CD14-positive monocyte (primary cell): ENCODE results near the gene PHKA1. TPM values are rescaled to one million over a fixed set of nuclear protein-coding genes. Genes with fewer than 3 reads are reported as not detected.

Source experiments
- DNase-seq, 3 donors: peaks; one replicate each; pipeline ENCODE4 v3.0.0-alpha.2; 2011 to 2022
- H2AFZ ChIP-seq: 2 replicates; pipeline ENCODE4 v1.6.0; 2012; ENCODE audit warnings: mild to moderate bottlenecking, low read depth, low read length, inconsistent platforms; ENCODE audit not compliant: insufficient read depth, poor library complexity, severe bottlenecking
- H3K27ac ChIP-seq, 2 donors: 1 replicate in 1 of 2; 2 replicates in 1 of 2; pipeline ENCODE4 v1.5.1; 2012 to 2013; ENCODE audit warnings: low read length in 2 of 2, control low read depth in 1 of 2, inconsistent platforms in 1 of 2, low read depth in 1 of 2, mild to moderate bottlenecking in 1 of 2
- H3K27me3 ChIP-seq, 2 donors: one replicate each; pipeline versions ENCODE4 v1.6.0 to v1.6.1; 2011 to 2013; ENCODE audit warnings: low read length in 2 of 2; ENCODE audit not compliant: control insufficient read depth in 2 of 2, insufficient read depth in 2 of 2
- H3K36me3 ChIP-seq, 2 donors: replicated peaks in 1 of 2; 1 replicate in 1 of 2; 2 replicates in 1 of 2; pipeline versions ENCODE4 v1.5.1 to v1.6.1; 2012 to 2013; ENCODE audit warnings: low read length in 2 of 2, control low read depth in 1 of 2, inconsistent platforms in 1 of 2, mild to moderate bottlenecking in 1 of 2; ENCODE audit not compliant: insufficient read depth in 2 of 2, control insufficient read depth in 1 of 2
- H3K4me1 ChIP-seq, 2 donors: 1 replicate in 1 of 2; 2 replicates in 1 of 2; pipeline versions ENCODE4 v1.5.1 to v1.6.1; 2012 to 2013; ENCODE audit warnings: low read length in 2 of 2, control low read depth in 1 of 2, inconsistent platforms in 1 of 2, mild to moderate bottlenecking in 1 of 2, moderate library complexity in 1 of 2; ENCODE audit not compliant: insufficient read depth in 2 of 2, control insufficient read depth in 1 of 2
- H3K4me2 ChIP-seq: replicated peaks from 2 replicates; pipeline ENCODE3; 2012; ENCODE audit warnings: low read length, moderate library complexity, mild to moderate bottlenecking; ENCODE audit not compliant: poor library complexity, severe bottlenecking; ENCODE audit errors: extremely low read depth
- H3K4me3 ChIP-seq, 3 experiments: fragments of 200-600 bp in 1 of 3; sonication (generic) in 1 of 3; replicated peaks in 1 of 3; 1 replicate in 2 of 3; 2 replicates in 1 of 3; pipeline ENCODE4 v1.5.1; 2011 to 2013; ENCODE audit warnings: low read length in 3 of 3, mild to moderate bottlenecking in 3 of 3, control low read depth in 2 of 3, low read depth in 2 of 3, inconsistent platforms in 1 of 3, moderate library complexity in 1 of 3
- H3K79me2 ChIP-seq: 2 replicates; pipeline ENCODE4 v1.6.0; 2012; ENCODE audit warnings: mild to moderate bottlenecking, control low read depth, inconsistent platforms, low read length, moderate library complexity; ENCODE audit not compliant: insufficient read depth
- H3K9ac ChIP-seq: 2 replicates; pipeline ENCODE4 v1.6.0; 2017; ENCODE audit warnings: low read length, mild to moderate bottlenecking; ENCODE audit not compliant: insufficient read depth, poor library complexity, severe bottlenecking
- H3K9me3 ChIP-seq, 2 donors: replicated peaks in 1 of 2; 1 replicate in 1 of 2; 2 replicates in 1 of 2; pipeline versions ENCODE4 v1.5.1 to v1.6.1; 2012 to 2013; ENCODE audit warnings: low read length in 2 of 2, control low read depth in 1 of 2; ENCODE audit not compliant: control insufficient read depth in 1 of 2, insufficient read depth in 1 of 2
- H4K20me1 ChIP-seq: 2 replicates; pipeline ENCODE4 v1.6.0; 2012; ENCODE audit warnings: mild to moderate bottlenecking, low read length, control low read depth, moderate library complexity; ENCODE audit not compliant: insufficient read depth
- H3K27ac Mint-ChIP-seq, 7 donors: one replicate each; pipeline ENCODE4 v1.8.0; 2020; ENCODE audit warnings: mild to moderate bottlenecking in 7 of 7, mixed read lengths in 7 of 7, moderate library complexity in 6 of 7, inconsistent platforms in 2 of 7
- H3K27me3 Mint-ChIP-seq, 3 donors: one replicate each; pipeline ENCODE4 v1.8.0; 2021 to 2022; ENCODE audit warnings: low read depth in 3 of 3, mild to moderate bottlenecking in 3 of 3, mixed read lengths in 3 of 3, moderate library complexity in 3 of 3, inconsistent platforms in 1 of 3
- H3K36me3 Mint-ChIP-seq, 2 donors: one replicate each; pipeline ENCODE4 v1.8.0; 2020; ENCODE audit warnings: mixed read lengths in 2 of 2, inconsistent platforms in 1 of 2, mild to moderate bottlenecking in 1 of 2
- H3K4me1 Mint-ChIP-seq: one replicate; pipeline ENCODE4 v1.8.0; 2020; ENCODE audit warnings: mild to moderate bottlenecking, mixed read lengths
- H3K4me3 Mint-ChIP-seq, 2 donors: one replicate each; pipeline ENCODE4 v1.8.0; 2020; ENCODE audit warnings: mild to moderate bottlenecking in 2 of 2, mixed read lengths in 2 of 2, moderate library complexity in 1 of 2
- H3K9me3 Mint-ChIP-seq, 7 donors: one replicate each; pipeline ENCODE4 v1.8.0; 2020 to 2022; ENCODE audit warnings: mixed read lengths in 7 of 7, mild to moderate bottlenecking in 6 of 7, moderate library complexity in 6 of 7, inconsistent platforms in 2 of 7
- CTCF ChIP-seq: fragments of 200-600 bp; IDR thresholded peaks from one replicate; pipeline ENCODE4 v1.8.0; 2022; ENCODE audit warnings: antibody characterized with exemption, mild to moderate bottlenecking
- WGBS: methylation state at CpG from one replicate; pipeline ENCODE4 v1.1.5; 2013; ENCODE audit warnings: missing lambda C conversion rate; ENCODE audit not compliant: insufficient coverage; 5-methylcytosine and 5-hydroxymethylcytosine counted together
- intact Hi-C, 2 donors: fragments of 100-400 bp; cut with micrococcal nuclease; formaldehyde crosslinking; loops; one replicate each; pipeline versions ENCODE4 v1.15.0 to v1.15.1; 2023
- polyA plus RNA-seq, 3 donors: library from polyadenylated mRNA; depleted of rRNA in 1 of 3; unstranded in 2 of 3; stranded (reverse) in 1 of 3; fragments of 300-500 nt in 2 of 3; fragments of >200 nt in 1 of 3; fragmentation: Illumina TruSeq in 2 of 3; gene quantifications; 1 replicate in 2 of 3; 2 replicates in 1 of 3; pipeline ENCODE4 v1.2.3, GENCODE V29; 2012 to 2021

The PHKA1 gene
- polyA plus RNA-seq, 3 donors: 0.01 TPM; not detected in 2

- peak in 1 of 3 donors; percentile 27 for DNase-seq
- Histone ChIP-seq H3K27ac (no peak overlapping the region), H4K20me1 (no peaks in the 10 kb centered on the region), H3K4me2 (no peak overlapping the region), H3K4me1 (no peaks in the 10 kb centered on the region), H2AFZ (no peak overlapping the region), H3K9me3 (no peaks in the 10 kb centered on the region), H3K4me3 (no peak overlapping the region), H3K36me3 (no peaks in the 10 kb centered on the region), H3K9ac (no peak overlapping the region), H3K27me3 (no peaks in the 10 kb centered on the region), H3K79me2 (no peaks in the 10 kb centered on the region)
- intact Hi-C loops: no loop called here
- Mint-ChIP-seq H3K9me3 (peaks cover 0 to 2% (median 0%) of the 10 kb centered on the region in 7 donors), H3K4me1 (peaks cover 5% of the 10 kb centered on the region), H3K36me3 (no peaks in the 10 kb centered on the region), H3K27me3 (no peaks in the 10 kb centered on the region), H3K27ac (no peak overlapping the region), H3K4me3 (no peak overlapping the region)
- TF ChIP-seq CTCF: no peak
- WGBS: no CpG with 5 or more reads among the region's 4 CpGs
These were observed 72.5 kb downstream of the PHKA1 start for GRCh38 chrX:72641611-72642010.

GRCh38 chrX:72635930-72636329 is 78.2 kb downstream of the PHKA1 start:
- Mint-ChIP-seq H3K36me3 (no peaks in the 10 kb centered on the region), H3K4me1 (peaks cover 7% of the 10 kb centered on the region), H3K27me3 (no peaks in the 10 kb centered on the region), H3K9me3 (peaks cover 0 to 2% (median 0%) of the 10 kb centered on the region in 7 donors), H3K4me3 (no peak overlapping the region), H3K27ac (no peak overlapping the region)
- no peaks in the 10 kb centered on the region for H3K9me3 ChIP-seq
- no peak for DNase-seq
- H3K4me3 ChIP-seq: no peak overlapping the region
- no CpG with 5 or more reads among the region's 1 CpG for WGBS
- H3K79me2 ChIP-seq: no peaks in the 10 kb centered on the region
- H3K27me3 ChIP-seq: no peaks in the 10 kb centered on the region
- no peaks in the 10 kb centered on the region for H3K4me1 ChIP-seq
- no peak for TF ChIP-seq CTCF
- H3K4me2 ChIP-seq: no peak overlapping the region
- no peaks in the 10 kb centered on the region for H4K20me1 ChIP-seq
- no peaks in the 10 kb centered on the region for H3K36me3 ChIP-seq
- H3K27ac ChIP-seq: no peak overlapping the region
- intact Hi-C loops: no loop called here
- H2AFZ ChIP-seq: no peak overlapping the region
- H3K9ac ChIP-seq: no peak overlapping the region
